SU-DHL-6 (cell line): Measurements from ENCODE around the gene CCDC107.

Experiments
- EZH2phosphoT487 ChIP-seq: fragments of 200-600 bp; sonication (generic), shearing (Covaris generic); conservative IDR thresholded peaks from 2 replicates; pipeline ENCODE4 v1.6.1; 2018; ENCODE audit warnings: mild to moderate bottlenecking, antibody characterized with exemption, low read length, moderate library complexity, mixed read lengths
- TF ChIP-seq, protein P1 (sequence below): fragments of 200-600 bp; sonication (generic); IDR thresholded peaks from one replicate; pipeline ENCODE4 v1.5.1; 2017; ENCODE audit warnings: antibody characterized with exemption, mild to moderate bottlenecking, low read length, moderate library complexity; ENCODE audit not compliant: insufficient read depth, poor library complexity, severe bottlenecking

DNA sequence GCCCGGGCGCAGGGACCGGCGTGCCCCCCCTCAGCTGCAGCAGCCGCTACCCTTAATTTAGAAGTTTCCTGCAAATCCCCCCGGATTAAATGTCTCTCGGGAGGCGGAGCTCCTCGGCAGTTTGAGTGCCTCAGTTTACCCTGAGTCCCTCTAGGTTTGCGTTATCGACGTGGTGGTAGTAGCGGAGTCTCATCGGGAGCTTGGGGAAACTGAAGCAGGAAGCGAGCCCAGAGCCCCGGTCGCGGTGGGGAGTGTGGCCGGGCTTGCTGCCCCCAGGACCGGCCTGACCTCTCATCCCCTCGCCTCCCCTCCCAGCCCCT is 32.2 kb downstream of the CCDC107 start:
- TF ChIP-seq, protein P1, sequence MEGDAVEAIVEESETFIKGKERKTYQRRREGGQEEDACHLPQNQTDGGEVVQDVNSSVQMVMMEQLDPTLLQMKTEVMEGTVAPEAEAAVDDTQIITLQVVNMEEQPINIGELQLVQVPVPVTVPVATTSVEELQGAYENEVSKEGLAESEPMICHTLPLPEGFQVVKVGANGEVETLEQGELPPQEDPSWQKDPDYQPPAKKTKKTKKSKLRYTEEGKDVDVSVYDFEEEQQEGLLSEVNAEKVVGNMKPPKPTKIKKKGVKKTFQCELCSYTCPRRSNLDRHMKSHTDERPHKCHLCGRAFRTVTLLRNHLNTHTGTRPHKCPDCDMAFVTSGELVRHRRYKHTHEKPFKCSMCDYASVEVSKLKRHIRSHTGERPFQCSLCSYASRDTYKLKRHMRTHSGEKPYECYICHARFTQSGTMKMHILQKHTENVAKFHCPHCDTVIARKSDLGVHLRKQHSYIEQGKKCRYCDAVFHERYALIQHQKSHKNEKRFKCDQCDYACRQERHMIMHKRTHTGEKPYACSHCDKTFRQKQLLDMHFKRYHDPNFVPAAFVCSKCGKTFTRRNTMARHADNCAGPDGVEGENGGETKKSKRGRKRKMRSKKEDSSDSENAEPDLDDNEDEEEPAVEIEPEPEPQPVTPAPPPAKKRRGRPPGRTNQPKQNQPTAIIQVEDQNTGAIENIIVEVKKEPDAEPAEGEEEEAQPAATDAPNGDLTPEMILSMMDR, result no peak
- TF ChIP-seq EZH2phosphoT487, result no peak
